Gastroesophageal sphincter (tissue), 4 donors: ENCODE results near the gene ZFR2. TPM values are rescaled to one million over a fixed set of nuclear protein-coding genes. Genes with fewer than 3 reads are reported as not detected.

Source experiments
- ATAC-seq: fragments of 150-250 bp; one replicate; pipeline ENCODE4 v1.9.1; 2016; ENCODE audit warnings: mild to moderate bottlenecking, moderate library complexity
- H3K27ac ChIP-seq, 4 donors: fragments of 200-600 bp; sonication (generic) in 3 of 4; 1 replicate in 3 of 4; 2 replicates in 1 of 4; pipeline ENCODE4 v1.5.1; 2016 to 2019
- H3K27me3 ChIP-seq: fragments of 200-600 bp; sonication (generic); one replicate; pipeline ENCODE4 v1.5.1; 2019
- H3K36me3 ChIP-seq, 2 donors: fragments of 200-600 bp; sonication (generic); one replicate each; pipeline ENCODE4 v1.5.1; 2019; ENCODE audit warnings: control low read depth in 1 of 2
- H3K4me1 ChIP-seq, 3 donors: fragments of 200-600 bp; sonication (generic); 1 replicate in 2 of 3; 2 replicates in 1 of 3; pipeline ENCODE4 v1.5.1; 2016 to 2019; ENCODE audit warnings: control low read depth in 2 of 3
- H3K4me3 ChIP-seq, 2 donors: fragments of 200-600 bp; sonication (generic); one replicate each; pipeline ENCODE4 v1.5.1; 2019; ENCODE audit warnings: mild to moderate bottlenecking in 1 of 2, moderate library complexity in 1 of 2
- H3K9me3 ChIP-seq, 3 donors: fragments of 200-600 bp; sonication (generic); one replicate each; pipeline ENCODE4 v1.5.1; 2017 to 2019; ENCODE audit warnings: control low read depth in 2 of 3
- EP300 ChIP-seq: sonication (generic); formaldehyde crosslinking; IDR thresholded peaks from one replicate; pipeline ENCODE4 v1.6.1; 2017; ENCODE audit warnings: antibody characterized with exemption, mild to moderate bottlenecking
- POLR2A ChIP-seq, 2 donors: fragments of 450-650 bp; IDR thresholded peaks; one replicate each; pipeline ENCODE4 v1.6.1; 2017; ENCODE audit warnings: antibody characterized with exemption in 2 of 2, mild to moderate bottlenecking in 2 of 2, moderate library complexity in 1 of 2
- POLR2AphosphoS5 ChIP-seq: sonication (generic); formaldehyde crosslinking; IDR thresholded peaks from one replicate; pipeline ENCODE4 v1.6.1; 2017; ENCODE audit warnings: antibody characterized with exemption
- WGBS, 2 donors: methylation state at CpG; one replicate each; pipeline ENCODE4 v1.1.5; 2018; ENCODE audit warnings: low coverage in 1 of 2; 5-methylcytosine and 5-hydroxymethylcytosine counted together
- total RNA-seq, 4 donors: library from RNA; depleted of rRNA; stranded (reverse); fragments of >200 nt; gene quantifications; one replicate each; pipeline ENCODE4 v1.1.0, GENCODE V29; 2016
- TF ChIP-seq, protein P1 (sequence below), 4 experiments: fragments of 200-600 bp in 2 of 4; fragments of 450-650 bp in 2 of 4; sonication (generic) in 1 of 4; IDR thresholded peaks; one replicate each; pipeline ENCODE4 v1.5.1; 2017 to 2019; ENCODE audit warnings: antibody characterized with exemption in 4 of 4, mild to moderate bottlenecking in 2 of 4, moderate library complexity in 2 of 4

The ZFR2 gene
- total RNA-seq, 4 donors from 2014 or later: 0.13 TPM; not detected in 3

DNA sequence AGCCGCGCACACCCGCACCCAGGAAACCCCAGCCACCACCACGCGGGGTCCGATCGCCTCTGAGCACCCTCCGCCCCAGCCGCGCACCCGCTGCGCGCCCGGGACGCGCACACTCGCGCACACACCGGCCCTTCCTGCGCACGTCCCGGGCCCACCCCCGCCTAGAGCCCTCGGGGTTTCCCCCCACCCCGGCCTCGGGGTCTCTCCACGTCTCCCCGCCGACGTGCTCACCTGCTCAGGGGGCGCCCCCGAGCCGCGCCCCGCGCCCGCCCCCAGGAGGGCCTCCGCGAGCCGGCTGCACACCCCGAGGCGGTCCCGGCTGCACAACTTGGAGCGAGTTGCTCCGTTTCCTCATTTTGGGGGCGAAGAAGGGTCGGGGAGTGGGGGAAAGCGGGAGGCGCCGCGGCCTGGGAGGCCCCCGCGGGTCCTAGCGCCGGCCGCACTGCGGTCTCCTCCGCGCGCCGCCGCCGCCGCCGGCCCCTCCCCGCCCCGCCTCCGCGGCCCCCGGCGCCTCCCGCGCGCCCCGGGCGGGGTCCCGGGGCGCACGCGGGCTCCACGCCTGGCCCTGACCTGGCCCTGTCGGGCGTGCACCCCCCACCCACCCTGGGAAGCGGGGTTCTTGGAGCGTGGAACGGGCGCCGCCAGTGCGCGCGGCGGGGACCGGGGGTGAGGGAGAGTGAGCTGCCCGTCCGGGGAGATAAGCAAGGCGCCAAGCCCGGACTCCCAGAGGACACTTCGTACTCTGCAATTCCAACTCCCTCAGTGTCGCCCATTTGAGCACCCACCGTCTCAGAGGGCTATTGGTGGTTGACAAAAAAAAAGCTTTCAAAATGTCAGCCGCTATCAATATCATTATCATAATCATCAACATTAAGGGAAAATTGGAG, 82.7 kb downstream of the ZFR2 start, which contains the start of gene MATK:
Gene MATK (minus strand): TSS at position 444 of the 887 bp plus-strand sequence. CDS start 1,246 bp downstream, outside the sequence.
- TF ChIP-seq EP300 (no peak), POLR2A (IDR thresholded peaks at IDR 0.05) (no peak), POLR2AphosphoS5 (no peak)
- TF ChIP-seq, protein P1, sequence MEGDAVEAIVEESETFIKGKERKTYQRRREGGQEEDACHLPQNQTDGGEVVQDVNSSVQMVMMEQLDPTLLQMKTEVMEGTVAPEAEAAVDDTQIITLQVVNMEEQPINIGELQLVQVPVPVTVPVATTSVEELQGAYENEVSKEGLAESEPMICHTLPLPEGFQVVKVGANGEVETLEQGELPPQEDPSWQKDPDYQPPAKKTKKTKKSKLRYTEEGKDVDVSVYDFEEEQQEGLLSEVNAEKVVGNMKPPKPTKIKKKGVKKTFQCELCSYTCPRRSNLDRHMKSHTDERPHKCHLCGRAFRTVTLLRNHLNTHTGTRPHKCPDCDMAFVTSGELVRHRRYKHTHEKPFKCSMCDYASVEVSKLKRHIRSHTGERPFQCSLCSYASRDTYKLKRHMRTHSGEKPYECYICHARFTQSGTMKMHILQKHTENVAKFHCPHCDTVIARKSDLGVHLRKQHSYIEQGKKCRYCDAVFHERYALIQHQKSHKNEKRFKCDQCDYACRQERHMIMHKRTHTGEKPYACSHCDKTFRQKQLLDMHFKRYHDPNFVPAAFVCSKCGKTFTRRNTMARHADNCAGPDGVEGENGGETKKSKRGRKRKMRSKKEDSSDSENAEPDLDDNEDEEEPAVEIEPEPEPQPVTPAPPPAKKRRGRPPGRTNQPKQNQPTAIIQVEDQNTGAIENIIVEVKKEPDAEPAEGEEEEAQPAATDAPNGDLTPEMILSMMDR (IDR thresholded peaks at IDR 0.05): no peak
- Histone ChIP-seq H3K9me3 (peaks cover 0 to 29% (median 2%) of the 10 kb centered on the region in 3 donors), H3K36me3 (no peaks in the 10 kb centered on the region), H3K4me3 (peak within 1 kb of the TSS in 1 of 2 donors; percentile 42), H3K4me1 (peaks cover 0 to 13% (median 0%) of the 10 kb centered on the region in 3 donors), H3K27ac (no peak within 1 kb of the TSS), H3K27me3 (peaks cover 79% of the 10 kb centered on the region)
- WGBS, 2 donors: 36 to 43% methylated on average over 3 to 4 of the region's 101 CpGs
- ATAC-seq: no peak

DNA sequence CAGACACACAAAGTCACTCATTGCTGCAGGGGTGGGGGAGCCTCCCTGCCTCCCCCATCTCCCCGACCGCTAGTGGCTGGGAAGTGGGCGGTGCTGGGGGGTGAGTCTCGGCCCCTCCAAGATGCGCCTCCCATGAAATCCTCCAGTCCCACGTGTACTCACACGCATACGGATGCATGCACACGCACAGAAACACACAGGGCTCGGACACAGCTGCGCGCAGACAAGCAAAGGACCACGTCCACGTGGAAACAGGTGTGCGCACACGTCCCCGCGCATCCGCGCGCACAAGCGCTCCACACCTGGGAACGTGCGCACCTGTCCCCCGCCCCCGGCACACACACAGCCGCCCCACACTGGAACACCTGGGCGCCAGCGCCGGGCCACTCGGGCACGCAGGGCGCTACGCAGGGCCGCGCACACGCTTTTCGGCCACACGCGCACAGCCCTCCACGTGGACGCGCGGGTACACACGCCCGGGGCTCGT, 83.3 kb downstream of the ZFR2 start:
- WGBS, 2 donors: no CpG with 5 or more reads among the region's 47 CpGs
- peaks cover 74% of the 10 kb centered on the region for H3K27me3 ChIP-seq
- H3K27ac ChIP-seq: no peak overlapping the region
- H3K4me3 ChIP-seq: peak overlapping the region in 1 of 2 donors; percentile 42
- no peaks in the 10 kb centered on the region for H3K36me3 ChIP-seq
- H3K9me3 ChIP-seq: peaks cover 0 to 29% (median 2%) of the 10 kb centered on the region in 3 donors
- peak in 1 of 2 donors; percentile 11 for TF ChIP-seq POLR2A (IDR thresholded peaks at IDR 0.05)
- TF ChIP-seq, protein P1 (IDR thresholded peaks at IDR 0.05): no peak
- H3K4me1 ChIP-seq: peaks cover 0 to 13% (median 0%) of the 10 kb centered on the region in 3 donors
- ATAC-seq: no peak

DNA sequence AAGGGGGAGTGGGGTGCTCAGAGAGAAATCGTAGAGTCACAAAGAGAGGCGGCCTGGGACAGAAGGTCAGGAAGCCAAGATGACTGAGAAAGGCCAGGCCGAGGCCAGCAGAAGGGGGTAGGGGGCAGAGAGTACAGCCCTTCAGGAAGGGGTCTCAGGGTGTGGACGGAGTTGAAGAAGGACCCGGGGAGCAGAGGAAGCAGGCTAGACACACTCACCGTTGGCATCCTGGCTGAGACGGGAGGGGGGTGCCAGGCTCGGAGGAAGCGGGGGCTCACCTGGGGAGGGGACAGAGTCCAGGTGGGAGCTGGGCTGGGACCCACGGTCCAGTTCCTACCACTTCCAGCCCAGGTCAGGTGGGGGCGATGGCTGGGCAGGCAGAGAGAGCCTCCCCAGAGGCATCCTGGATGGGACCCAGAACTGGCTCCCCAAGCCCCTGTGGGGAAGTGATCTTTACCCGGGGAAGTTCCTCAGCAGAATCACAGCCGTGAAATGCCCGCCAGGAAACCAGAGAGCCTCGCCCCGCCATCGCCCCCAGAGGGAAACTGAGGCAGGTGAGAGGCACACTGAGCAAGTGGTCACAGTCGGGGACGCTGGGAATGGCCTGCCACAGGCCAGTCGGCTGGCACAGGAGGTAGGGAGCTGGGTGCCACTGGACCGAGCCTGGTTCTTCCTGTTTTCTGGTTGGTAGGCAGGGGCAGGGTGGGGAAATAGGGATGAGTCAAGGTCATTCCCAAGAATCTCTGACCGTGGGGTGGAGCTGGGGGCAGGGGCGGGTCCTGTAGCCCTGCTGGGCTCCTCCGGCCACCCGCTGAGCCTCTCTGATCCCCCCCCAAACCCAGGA, 84.0 kb downstream of the ZFR2 start:
- TF ChIP-seq, protein P1 (IDR thresholded peaks at IDR 0.05): no peak
- no peak for TF ChIP-seq EP300
- TF ChIP-seq POLR2AphosphoS5: no peak
- no peak for TF ChIP-seq POLR2A (IDR thresholded peaks at IDR 0.05)
- WGBS, 2 donors: 19% methylated on average over 3 to 14 of the region's 25 CpGs
- Histone ChIP-seq H3K4me1 (peaks cover 0 to 13% (median 0%) of the 10 kb centered on the region in 3 donors), H3K27ac (no peak overlapping the region), H3K36me3 (no peaks in the 10 kb centered on the region), H3K27me3 (peaks cover 67% of the 10 kb centered on the region), H3K9me3 (peaks cover 0 to 31% (median 2%) of the 10 kb centered on the region in 3 donors), H3K4me3 (peak overlapping the region in 1 of 2 donors; percentile 42)
- no peak for ATAC-seq

DNA sequence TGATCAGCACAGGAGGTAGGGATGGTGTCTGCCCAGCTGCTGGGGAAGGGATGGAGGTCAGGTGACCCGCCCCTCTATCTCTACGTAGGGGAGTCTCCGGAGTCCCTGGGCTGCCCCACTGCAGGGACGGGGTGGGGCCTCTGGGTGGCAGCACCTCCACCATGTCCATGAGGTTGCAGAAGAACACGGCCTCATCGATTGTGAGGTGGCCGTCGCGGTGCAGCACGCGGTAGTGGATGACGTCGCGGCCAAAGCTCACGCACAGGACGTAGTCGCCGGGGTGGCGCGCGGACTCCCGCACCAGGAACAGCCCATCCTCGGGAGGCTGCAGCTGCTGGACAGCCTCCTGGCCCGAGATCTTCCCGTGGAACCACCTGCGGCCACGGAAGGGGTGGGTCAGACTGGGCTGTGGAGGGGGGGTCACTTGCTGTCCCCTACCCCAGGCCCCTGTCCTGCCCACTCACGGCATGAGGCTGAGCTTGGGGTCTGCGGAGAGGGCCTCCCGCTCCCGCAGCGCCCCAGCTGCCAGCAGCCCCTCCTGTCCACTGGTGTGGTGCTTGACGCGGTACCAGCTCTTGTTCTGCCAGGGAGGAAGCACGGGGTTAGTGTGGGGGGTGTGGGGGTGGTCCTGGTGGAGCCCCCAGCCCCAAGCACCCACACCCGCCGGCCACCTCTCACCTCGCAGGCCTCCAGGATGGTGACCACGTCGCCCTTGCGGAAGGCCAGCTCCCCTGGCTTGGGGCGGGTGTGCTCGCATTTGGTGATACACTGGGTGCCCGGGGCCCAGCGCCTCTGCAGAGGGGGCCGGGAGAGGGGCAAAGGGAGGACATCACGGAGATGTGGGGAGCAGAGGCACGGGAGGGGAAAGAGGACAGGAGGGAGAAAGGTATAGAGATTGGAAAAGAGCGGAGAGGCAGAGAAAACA, 84.9 kb downstream of the ZFR2 start:
- peaks cover 74% of the 10 kb centered on the region for H3K27me3 ChIP-seq
- ATAC-seq: no peak
- no peak overlapping the region for H3K4me3 ChIP-seq
- H3K4me1 ChIP-seq: peaks cover 0 to 13% (median 0%) of the 10 kb centered on the region in 3 donors
- no peak overlapping the region for H3K27ac ChIP-seq
- H3K9me3 ChIP-seq: peaks cover 0 to 31% (median 2%) of the 10 kb centered on the region in 3 donors
- TF ChIP-seq EP300 (no peak), POLR2A (IDR thresholded peaks at IDR 0.05) (no peak), POLR2AphosphoS5 (no peak)
- TF ChIP-seq, protein P1 (IDR thresholded peaks at IDR 0.05): no peak
- 57% methylated on average over 1 of the region's 49 CpGs; no CpG with 5 or more reads in 1 of the 2 donors for WGBS, 2 donors
- H3K36me3 ChIP-seq: no peaks in the 10 kb centered on the region
